KOPT-K1 (cell line): Measurements from ENCODE around the gene PITPNC1.
A peak's percentile ranks its signal among the peaks of the same experiment; 100 is the strongest.
"Not testable (repeated sequence)": the region's sequence is repeated elsewhere in the genome, so short reads cannot be mapped to it uniquely, and the experiment has no call there.

Experiments used
- H3K27ac ChIP-seq: fragments of 200-600 bp; sonication (generic); 2 replicates; pipeline ENCODE4 v1.5.1; 2016; ENCODE audit warnings: antibody characterized with exemption, mild to moderate bottlenecking, low read depth, low read length; ENCODE audit not compliant: poor library complexity, severe bottlenecking
- H3K36me3 ChIP-seq: fragments of 200-600 bp; sonication (generic); 2 replicates; pipeline ENCODE4 v1.5.1; 2017; ENCODE audit warnings: antibody characterized with exemption, mild to moderate bottlenecking, low read length, moderate library complexity; ENCODE audit not compliant: insufficient read depth
- H3K9me3 ChIP-seq: fragments of 200-600 bp; sonication (generic); 2 replicates; pipeline ENCODE4 v1.5.1; 2017; ENCODE audit warnings: antibody characterized with exemption, low read length, mild to moderate bottlenecking; ENCODE audit not compliant: insufficient read depth, poor library complexity, severe bottlenecking

Gene PITPNC1

DNA sequence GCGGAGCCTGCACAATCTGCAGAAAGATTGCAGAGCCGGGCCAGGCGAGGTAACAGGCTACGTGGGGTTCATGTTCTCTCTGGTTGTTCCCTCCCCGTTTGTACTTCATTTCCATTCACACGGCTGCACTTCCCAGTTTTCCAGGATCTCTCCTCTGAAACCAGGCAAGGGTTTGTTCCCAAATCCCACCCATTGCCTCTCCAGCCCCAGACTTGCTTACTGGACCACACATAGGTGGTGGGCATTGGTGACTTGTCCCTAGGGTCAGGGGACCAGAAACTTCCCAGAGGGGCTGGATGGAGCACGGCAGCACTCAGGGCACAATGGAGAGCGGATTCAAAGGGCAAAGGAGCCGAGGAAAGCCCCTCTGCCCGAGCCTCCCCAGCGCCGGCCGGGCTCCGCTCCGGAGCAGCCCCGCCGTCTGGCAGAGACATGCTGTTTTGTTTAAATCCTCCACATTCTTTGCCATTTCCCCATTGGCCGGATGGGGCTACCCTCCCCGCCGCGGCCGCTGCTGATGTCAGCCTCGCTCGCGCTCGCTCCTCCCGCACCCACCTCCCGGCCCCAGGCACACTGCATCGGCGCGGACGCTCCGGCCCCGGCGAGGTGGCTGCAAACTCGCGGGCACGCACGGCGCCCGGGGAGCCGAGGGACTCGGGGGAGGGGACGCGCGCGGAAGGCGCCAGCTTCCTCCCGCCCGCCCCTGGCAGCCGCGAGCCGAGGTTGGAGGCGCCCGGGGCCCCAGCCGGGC, at the start of gene PITPNC1:
Gene PITPNC1 (plus strand): TSS at position 545 of the 751 bp plus-strand sequence.
- H3K9me3 ChIP-seq, result no peaks in the 10 kb centered on the region
- peak within 1 kb of the TSS; percentile 84 for H3K27ac ChIP-seq
- no peaks in the 10 kb centered on the region for H3K36me3 ChIP-seq

DNA sequence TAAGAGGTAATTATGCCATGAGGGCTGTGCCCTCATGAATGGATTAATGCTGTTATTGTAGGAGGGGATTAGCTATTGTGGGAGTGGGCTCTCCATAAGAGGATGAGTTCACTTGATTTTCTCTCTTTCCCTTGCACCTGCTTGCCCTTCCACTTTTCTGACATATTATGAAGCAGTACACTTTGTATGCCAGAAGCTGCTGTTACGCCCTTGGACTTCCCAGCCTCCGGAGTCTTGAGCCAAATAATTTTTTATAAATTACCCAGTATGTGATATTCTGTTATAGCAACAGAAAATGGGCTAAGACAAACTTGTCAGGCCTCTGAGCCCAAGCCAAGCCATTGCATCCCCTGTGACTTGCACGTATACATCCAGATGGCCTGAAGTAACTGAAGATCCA, 49.1 kb upstream of the PITPNC1 start:
- no peak overlapping the region for H3K27ac ChIP-seq
- H3K9me3 ChIP-seq, result no peaks in the 10 kb centered on the region
- no peaks in the 10 kb centered on the region for H3K36me3 ChIP-seq

DNA sequence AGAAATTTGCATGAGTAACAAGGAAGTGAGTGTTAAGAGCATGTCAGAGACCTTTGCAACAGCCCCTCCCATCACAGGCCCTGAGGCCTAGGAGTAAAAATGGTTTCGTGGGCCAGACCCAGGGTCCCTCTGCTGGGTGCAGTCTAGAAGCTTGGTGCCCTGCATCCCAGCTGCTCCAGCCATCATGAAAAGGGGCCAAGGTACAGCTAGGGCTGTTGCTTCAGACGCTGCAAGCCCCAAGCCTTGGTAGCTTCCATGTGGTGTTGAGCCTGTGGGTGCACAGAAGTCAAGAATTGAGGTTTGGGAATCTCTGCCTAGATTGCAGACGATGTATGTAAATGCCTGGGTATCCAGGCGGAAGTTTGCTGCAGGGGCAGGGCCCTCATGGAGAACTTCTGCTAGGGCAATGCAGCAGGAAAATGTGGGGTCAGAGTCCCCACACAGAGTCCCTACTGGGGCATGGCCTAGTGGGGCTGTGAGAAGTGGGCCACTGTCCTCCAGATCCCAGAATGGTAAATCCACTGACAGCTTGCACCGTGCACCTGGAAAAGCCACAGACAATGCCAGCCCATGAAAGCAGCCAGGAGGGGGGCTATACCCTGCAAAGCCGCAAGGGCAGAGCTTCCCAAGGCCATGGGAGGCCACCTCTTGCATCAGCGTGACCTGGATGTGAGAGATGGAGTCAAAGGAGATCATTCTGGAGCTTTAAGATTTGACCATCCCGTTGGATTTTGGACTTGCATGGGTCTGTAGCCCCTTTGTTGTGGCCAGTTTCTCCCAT, 45.5 kb upstream of the PITPNC1 start:
- H3K27ac ChIP-seq, H3K9me3 ChIP-seq, H3K36me3 ChIP-seq: not testable (repeated sequence)

DNA sequence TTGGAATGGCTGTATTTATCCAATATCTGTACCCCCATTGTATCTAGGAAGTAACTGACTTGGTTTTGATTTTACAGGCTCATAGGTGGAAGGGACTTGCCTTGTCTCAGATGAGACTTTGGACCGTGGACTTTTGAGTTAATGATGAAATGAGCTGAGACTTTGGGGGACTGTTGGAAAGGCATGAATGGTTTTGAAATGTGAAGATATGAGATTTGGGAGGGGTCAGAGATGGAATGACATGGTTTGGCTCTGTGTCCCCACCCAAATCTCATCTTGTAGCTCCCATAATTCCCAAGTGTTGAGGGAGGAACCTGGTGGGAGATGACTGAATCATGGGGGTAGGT, 44.9 kb upstream of the PITPNC1 start:
- not testable (repeated sequence) for H3K9me3 ChIP-seq, H3K27ac ChIP-seq, H3K36me3 ChIP-seq

DNA sequence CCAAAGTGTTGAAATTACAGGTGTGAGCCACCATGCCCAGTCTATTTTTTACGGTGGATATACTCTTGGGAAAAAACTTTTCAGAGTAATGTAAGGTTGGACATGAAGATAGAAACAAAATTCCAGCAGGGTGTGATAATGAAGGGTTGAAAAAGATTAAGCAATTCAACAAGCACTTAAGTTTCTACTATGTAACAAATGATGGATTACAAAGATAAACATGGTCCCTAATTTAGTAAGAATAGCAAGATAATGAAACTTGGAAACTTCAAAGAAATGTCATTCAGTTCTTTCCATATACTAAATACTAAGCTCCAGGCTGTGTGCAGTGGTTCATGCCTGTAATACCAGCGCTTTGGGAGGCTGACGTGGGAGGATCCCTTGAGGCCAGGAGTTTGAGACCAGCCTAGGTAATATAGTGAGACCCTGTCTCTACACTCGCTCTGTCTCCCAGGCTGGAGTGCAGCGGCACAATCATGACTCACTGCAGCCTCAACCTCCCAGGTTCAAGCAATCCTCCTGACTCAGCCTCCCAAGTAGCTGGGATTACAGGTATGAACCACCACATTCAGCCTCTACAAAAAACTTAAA, 41.7 kb upstream of the PITPNC1 start:
- no peaks in the 10 kb centered on the region for H3K9me3 ChIP-seq
- H3K36me3 ChIP-seq, result peaks cover 30% of the 10 kb centered on the region
- no peak overlapping the region for H3K27ac ChIP-seq

DNA sequence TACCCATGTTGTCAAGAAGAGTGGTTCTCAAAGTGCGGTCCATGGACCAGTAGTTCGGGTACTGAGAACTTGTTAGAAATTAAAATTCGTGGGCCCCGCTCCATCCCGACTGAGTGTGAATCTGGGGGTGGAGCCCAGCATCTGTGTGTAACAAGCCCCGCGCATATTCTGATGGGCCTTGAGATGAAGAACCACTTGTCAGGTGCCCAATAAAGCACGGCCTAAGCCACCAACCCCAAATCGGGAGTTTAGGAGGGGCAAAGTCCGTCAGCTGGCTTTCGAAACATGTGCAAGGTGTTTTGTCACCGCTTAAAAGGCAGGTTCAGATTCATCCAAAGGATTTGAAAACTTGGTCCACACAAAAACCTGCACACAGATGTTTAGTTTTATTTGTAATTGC, 40.2 kb upstream of the PITPNC1 start:
- H3K9me3 ChIP-seq, result no peaks in the 10 kb centered on the region
- peaks cover 45% of the 10 kb centered on the region for H3K36me3 ChIP-seq
- H3K27ac ChIP-seq, result no peak overlapping the region

DNA sequence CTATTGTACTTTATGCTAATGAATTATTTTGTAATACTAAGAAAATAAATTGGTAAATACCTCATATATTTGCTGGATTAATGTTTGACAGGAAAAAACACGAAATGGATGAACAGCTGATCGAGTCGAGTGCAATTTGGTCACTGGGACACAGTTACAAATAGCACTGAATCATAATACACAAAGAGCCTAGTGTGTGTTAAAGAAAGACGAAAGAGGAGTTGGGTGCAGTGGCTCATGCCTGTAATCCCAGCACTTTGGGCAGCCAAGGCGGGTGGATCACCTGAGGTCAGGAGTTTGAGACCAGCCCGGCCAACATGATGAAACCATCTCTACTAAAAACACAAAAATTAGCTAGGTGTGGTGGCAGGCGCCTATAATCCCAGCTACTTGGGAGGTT, 38.7 kb upstream of the PITPNC1 start:
- not testable (repeated sequence) for H3K27ac ChIP-seq

DNA sequence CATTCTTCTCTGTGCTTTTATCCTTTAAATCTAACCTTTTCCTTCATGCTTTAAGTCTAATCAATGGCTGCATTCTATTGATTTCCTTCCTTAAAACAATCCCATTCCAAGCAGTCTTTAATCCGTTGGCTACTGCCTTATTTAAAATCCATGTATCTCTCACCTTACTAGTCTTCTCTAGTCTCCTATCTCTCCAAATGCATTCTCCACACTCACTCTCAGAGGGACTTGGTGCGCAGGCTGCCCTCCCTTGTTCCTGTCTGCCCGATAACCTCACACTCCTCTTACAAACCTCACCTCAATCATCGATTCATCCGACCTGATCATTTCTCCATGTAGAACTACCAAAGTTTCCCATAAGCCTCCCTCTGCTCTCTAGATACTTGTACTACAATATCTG, 33.8 kb upstream of the PITPNC1 start:
- H3K36me3 ChIP-seq, result peaks cover 99% of the 10 kb centered on the region
- no peak overlapping the region for H3K27ac ChIP-seq
- H3K9me3 ChIP-seq, result no peaks in the 10 kb centered on the region

More for the DNA sequence above, 38.7 kb upstream of the PITPNC1 start:
- not testable (repeated sequence) for H3K9me3 ChIP-seq
- peaks cover 60% of the 10 kb centered on the region for H3K36me3 ChIP-seq

DNA sequence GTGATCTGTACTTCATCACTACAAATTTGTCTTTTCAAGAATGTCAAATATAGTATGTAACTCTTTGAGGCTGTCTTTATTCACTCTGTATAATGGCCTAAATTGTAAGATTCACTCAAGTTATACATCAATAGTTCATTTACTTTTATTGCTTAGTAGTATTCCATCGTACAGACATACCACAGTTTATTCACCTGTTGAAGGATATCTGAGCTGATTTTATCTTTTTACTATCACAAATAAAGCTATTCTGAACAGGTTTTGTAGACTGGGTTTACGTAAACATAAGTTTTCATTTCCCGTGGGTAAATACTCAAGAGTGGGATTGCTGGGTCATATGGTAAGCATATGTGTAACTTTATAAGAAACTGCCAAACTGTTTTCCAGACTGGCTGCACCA, 29.3 kb upstream of the PITPNC1 start:
- no peaks in the 10 kb centered on the region for H3K9me3 ChIP-seq
- H3K27ac ChIP-seq, result no peak overlapping the region
- peaks cover 99% of the 10 kb centered on the region for H3K36me3 ChIP-seq

DNA sequence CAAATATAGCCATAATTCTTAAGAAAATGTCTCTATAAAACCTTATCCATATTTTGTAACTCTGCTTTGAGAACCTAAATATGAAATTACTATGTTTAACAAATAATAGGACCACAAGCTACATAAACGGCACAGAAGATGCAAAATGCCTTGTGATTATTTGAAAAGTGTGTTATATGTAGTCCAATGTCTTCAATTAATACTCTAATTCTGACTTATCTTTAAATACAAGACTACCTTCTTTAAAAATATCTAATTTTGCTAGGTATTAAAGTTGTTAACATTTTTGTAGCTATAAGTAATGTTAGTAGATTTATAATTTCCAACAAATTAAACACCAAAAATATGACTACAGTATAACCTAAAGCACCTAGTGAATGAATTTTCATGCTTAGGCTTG, 27.7 kb upstream of the PITPNC1 start:
- no peak overlapping the region for H3K27ac ChIP-seq
- H3K9me3 ChIP-seq, result no peaks in the 10 kb centered on the region
- H3K36me3 ChIP-seq, result peaks cover 99% of the 10 kb centered on the region

DNA sequence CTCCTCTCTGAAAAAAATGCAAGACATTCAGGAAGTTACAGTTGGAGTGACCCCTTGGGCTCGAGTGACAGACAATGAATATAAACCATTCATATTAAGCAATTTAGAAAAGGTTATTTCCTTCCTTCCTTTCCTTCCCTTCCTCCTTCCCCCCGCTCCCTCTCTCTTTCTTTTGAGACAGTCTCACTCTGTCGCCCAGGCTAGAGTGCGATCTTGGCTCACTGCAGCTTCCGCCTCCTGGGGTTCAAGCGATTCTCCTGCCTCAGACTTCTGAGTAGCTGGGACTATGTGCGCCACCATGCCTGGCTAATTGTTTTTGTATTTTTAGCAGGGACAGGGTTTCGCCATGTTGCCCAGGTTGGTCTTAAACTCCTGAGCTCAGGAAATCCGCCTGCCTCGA, 23.9 kb upstream of the PITPNC1 start:
- Histone ChIP-seq H3K36me3 (peaks cover 99% of the 10 kb centered on the region), H3K27ac (no peak overlapping the region), H3K9me3 (no peaks in the 10 kb centered on the region)

DNA sequence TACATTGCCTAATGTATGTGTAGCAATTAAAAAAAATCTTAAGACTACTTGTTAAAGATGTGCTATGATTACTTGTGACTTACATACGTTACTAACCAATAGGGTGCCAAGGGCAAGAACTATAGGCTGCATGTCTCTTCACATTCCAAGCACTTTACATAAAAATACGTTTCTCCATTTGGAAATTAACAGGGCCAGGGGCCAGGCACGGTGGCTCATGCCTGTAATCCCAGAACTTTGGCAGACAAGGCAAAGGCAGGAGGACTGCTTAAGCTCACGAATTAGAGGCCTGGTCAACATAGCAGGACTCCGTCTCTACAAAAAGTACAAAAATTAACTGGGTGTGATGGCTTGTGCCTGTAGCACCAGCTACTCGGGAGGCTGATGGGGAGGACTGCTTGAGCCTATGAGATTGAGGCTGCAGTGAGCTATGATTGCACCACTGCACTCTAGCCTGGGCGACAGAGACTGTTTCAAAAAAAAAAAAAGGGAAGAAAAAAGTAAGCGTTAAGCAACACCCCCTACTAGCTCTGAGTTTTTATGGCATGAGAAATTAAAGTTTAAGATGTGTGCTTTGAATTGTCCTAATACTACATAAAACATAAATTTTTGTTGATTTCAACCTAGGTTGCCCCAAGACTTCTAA, 23.0 kb upstream of the PITPNC1 start:
- H3K36me3 ChIP-seq, result peaks cover 99% of the 10 kb centered on the region
- H3K27ac ChIP-seq, result no peak overlapping the region
- no peaks in the 10 kb centered on the region for H3K9me3 ChIP-seq

DNA sequence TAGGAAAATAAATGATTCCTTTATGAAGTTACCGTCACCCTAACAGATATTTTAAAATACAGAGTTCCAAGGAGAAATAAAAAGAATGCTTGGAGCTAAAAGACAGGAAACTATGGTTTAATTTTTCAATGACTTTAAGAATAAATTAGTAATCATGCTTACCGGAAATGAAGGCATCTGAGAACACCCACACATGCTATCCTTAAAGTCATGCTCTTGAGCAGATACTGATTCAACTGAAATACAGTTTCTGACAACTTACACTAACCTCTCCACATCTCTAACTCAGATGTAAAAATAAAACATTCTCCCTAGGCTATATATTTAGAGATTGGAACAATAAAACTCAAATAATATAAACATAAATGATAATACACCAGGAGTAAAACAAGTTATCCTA, 18.5 kb upstream of the PITPNC1 start:
- H3K9me3 ChIP-seq, result no peaks in the 10 kb centered on the region
- peaks cover 95% of the 10 kb centered on the region for H3K36me3 ChIP-seq
- H3K27ac ChIP-seq, result peak overlapping the region; percentile 15

DNA sequence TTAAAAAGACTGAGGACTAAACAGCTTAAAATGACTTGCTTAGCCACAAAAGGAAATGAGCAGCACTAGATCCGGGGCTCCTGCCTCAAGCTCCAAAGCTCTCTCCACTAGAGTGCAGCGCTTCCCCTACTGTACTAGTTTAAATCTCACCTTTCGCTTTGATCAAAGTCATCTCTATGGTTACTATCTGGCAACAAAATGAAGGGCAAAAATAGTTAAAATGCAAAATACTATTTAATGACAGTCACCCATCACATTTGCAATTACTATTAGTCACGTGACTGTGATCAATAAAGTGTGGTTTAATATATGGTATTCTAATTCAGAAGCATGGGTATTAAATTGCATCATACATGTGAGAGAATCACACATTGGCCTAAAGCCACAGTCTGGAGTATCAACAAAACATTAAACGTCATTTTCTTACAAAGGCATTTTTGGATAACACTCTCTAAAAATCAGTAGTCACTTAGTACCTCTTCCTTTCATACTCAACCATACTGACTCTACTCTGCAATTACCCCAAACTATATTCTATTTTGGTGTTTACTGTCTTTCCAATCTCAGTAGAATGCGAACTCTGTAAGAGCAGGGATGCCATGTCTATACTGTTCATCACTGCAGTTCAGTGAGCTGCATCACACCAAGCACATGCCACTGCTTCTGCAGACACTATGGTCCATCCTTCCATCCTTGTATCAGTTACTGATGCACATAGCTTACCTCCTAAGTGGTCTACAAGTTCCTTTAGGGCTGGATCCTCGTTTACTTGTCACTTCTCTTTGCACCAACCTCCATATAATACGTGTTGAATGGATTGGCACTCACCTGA, 16.9 kb upstream of the PITPNC1 start:
- H3K27ac ChIP-seq, result no peak overlapping the region
- H3K9me3 ChIP-seq, result no peaks in the 10 kb centered on the region
- H3K36me3 ChIP-seq, result peaks cover 95% of the 10 kb centered on the region
